ENCODE data around the gene CCDC92B. TPM values are rescaled to one million over a fixed set of nuclear protein-coding genes. Genes with fewer than 3 reads are reported as not detected.

The CCDC92B gene
- total and polyA plus RNA-seq, 2 of the 13 experiments (the other 11 are each of a cell fraction or from before 2014, with no cell fraction given) = not detected

DNA sequence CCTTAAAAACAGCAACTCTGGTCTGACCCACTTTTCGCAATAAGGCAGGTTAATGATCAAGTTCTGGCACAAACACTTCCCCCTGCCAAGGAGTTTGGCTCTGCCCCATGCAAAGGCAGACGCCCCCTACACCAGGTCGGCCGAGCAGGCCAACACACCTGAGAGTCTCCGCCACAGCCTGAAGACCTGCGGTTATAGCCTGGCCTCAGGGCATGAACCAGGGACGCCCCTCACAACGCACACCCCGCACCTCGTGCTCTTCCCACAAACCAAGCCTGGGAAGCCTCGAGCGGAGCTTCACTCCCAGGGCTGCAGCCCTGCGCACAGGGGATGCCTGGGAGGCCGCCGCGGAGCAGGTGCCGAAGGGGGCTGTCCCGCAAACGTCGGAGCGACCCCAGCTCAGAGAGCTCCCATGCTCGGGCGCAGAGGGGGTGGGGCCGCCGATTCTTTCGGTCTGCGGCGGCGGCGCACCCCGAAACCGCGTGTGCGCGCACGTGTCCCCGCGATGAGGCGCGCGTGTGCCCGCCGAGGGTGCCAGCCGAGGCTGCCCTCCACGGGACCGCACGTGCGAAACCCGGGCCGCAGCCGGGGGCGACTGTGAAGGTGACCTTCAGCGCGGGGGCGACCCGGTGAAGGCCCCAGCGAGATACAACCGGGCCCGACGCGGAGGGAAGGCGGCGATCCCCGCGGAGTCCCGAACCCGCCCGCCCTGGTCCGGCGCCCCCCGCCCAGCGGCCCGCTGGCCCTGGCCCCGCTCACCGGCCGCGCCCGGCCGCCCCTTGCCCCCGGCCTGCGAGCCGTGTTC is 38.4 kb downstream of the CCDC92B start (continued):
- TF ChIP-seq, protein P1, sequence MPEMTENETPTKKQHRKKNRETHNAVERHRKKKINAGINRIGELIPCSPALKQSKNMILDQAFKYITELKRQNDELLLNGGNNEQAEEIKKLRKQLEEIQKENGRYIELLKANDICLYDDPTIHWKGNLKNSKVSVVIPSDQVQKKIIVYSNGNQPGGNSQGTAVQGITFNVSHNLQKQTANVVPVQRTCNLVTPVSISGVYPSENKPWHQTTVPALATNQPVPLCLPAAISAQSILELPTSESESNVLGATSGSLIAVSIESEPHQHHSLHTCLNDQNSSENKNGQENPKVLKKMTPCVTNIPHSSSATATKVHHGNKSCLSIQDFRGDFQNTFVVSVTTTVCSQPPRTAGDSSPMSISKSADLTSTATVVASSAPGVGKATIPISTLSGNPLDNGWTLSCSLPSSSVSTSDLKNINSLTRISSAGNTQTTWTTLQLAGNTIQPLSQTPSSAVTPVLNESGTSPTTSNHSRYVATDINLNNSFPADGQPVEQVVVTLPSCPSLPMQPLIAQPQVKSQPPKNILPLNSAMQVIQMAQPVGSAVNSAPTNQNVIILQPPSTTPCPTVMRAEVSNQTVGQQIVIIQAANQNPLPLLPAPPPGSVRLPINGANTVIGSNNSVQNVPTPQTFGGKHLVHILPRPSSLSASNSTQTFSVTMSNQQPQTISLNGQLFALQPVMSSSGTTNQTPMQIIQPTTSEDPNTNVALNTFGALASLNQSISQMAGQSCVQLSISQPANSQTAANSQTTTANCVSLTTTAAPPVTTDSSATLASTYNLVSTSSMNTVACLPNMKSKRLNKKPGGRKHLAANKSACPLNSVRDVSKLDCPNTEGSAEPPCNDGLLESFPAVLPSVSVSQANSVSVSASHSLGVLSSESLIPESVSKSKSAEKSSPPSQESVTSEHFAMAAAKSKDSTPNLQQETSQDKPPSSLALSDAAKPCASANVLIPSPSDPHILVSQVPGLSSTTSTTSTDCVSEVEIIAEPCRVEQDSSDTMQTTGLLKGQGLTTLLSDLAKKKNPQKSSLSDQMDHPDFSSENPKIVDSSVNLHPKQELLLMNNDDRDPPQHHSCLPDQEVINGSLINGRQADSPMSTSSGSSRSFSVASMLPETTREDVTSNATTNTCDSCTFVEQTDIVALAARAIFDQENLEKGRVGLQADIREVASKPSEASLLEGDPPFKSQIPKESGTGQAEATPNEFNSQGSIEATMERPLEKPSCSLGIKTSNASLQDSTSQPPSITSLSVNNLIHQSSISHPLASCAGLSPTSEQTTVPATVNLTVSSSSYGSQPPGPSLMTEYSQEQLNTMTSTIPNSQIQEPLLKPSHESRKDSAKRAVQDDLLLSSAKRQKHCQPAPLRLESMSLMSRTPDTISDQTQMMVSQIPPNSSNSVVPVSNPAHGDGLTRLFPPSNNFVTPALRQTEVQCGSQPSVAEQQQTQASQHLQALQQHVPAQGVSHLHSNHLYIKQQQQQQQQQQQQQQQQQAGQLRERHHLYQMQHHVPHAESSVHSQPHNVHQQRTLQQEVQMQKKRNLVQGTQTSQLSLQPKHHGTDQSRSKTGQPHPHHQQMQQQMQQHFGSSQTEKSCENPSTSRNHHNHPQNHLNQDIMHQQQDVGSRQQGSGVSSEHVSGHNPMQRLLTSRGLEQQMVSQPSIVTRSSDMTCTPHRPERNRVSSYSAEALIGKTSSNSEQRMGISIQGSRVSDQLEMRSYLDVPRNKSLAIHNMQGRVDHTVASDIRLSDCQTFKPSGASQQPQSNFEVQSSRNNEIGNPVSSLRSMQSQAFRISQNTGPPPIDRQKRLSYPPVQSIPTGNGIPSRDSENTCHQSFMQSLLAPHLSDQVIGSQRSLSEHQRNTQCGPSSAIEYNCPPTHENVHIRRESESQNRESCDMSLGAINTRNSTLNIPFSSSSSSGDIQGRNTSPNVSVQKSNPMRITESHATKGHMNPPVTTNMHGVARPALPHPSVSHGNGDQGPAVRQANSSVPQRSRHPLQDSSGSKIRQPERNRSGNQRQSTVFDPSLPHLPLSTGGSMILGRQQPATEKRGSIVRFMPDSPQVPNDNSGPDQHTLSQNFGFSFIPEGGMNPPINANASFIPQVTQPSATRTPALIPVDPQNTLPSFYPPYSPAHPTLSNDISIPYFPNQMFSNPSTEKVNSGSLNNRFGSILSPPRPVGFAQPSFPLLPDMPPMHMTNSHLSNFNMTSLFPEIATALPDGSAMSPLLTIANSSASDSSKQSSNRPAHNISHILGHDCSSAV (CRISPR knock-in tag; IDR thresholded peaks at IDR 0.05; ENCODE audit: borderline replicate concordance) = no peak
- TF ChIP-seq MAFK (conservative IDR thresholded peaks at IDR 0.05 in 1 of 2, IDR thresholded peaks at IDR 0.05 in 1 of 2; ENCODE audit: low read length in 2 of 2) (no peak), ISL2 (CRISPR knock-in tag; IDR thresholded peaks at IDR 0.05) (0 out of 2 replicates have a peak, but pooled peaks have one; percentile 37), TAF1 (CRISPR knock-in tag; IDR thresholded peaks at IDR 0.05) (peak; percentile 57; the same call in 1 of the 2 replicates), ZNF768 (CRISPR knock-in tag; IDR thresholded peaks at IDR 0.05) (peak; percentile 62; the same call in 1 of the 2 replicates)
- TF ChIP-seq, protein P2, sequence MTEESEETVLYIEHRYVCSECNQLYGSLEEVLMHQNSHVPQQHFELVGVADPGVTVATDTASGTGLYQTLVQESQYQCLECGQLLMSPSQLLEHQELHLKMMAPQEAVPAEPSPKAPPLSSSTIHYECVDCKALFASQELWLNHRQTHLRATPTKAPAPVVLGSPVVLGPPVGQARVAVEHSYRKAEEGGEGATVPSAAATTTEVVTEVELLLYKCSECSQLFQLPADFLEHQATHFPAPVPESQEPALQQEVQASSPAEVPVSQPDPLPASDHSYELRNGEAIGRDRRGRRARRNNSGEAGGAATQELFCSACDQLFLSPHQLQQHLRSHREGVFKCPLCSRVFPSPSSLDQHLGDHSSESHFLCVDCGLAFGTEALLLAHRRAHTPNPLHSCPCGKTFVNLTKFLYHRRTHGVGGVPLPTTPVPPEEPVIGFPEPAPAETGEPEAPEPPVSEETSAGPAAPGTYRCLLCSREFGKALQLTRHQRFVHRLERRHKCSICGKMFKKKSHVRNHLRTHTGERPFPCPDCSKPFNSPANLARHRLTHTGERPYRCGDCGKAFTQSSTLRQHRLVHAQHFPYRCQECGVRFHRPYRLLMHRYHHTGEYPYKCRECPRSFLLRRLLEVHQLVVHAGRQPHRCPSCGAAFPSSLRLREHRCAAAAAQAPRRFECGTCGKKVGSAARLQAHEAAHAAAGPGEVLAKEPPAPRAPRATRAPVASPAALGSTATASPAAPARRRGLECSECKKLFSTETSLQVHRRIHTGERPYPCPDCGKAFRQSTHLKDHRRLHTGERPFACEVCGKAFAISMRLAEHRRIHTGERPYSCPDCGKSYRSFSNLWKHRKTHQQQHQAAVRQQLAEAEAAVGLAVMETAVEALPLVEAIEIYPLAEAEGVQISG (CRISPR knock-in tag; IDR thresholded peaks at IDR 0.05) = peak; percentile 64
- TF ChIP-seq, protein P3, sequence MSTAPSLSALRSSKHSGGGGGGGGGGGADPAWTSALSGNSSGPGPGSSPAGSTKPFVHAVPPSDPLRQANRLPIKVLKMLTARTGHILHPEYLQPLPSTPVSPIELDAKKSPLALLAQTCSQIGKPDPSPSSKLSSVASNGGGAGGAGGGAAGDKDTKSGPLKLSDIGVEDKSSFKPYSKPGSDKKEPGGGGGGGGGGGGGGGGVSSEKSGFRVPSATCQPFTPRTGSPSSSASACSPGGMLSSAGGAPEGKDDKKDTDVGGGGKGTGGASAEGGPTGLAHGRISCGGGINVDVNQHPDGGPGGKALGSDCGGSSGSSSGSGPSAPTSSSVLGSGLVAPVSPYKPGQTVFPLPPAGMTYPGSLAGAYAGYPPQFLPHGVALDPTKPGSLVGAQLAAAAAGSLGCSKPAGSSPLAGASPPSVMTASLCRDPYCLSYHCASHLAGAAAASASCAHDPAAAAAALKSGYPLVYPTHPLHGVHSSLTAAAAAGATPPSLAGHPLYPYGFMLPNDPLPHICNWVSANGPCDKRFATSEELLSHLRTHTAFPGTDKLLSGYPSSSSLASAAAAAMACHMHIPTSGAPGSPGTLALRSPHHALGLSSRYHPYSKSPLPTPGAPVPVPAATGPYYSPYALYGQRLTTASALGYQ (CRISPR knock-in tag; IDR thresholded peaks at IDR 0.05) = peak; percentile 32; the same call in 1 of the 2 replicates
- TF ChIP-seq, protein P4, sequence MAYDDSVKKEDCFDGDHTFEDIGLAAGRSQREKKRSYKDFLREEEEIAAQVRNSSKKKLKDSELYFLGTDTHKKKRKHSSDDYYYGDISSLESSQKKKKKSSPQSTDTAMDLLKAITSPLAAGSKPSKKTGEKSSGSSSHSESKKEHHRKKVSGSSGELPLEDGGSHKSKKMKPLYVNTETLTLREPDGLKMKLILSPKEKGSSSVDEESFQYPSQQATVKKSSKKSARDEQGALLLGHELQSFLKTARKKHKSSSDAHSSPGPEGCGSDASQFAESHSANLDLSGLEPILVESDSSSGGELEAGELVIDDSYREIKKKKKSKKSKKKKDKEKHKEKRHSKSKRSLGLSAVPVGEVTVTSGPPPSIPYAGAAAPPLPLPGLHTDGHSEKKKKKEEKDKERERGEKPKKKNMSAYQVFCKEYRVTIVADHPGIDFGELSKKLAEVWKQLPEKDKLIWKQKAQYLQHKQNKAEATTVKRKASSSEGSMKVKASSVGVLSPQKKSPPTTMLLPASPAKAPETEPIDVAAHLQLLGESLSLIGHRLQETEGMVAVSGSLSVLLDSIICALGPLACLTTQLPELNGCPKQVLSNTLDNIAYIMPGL (CRISPR knock-in tag; IDR thresholded peaks at IDR 0.05; ENCODE audit: borderline replicate concordance in 1 of 2, low read depth in 1 of 2) = peak in 1 of 2 experiments; percentile 66; a peak in 2 of 4 replicates
